ENCODE results near the gene PTPRM. TPM values are rescaled to one million over a fixed set of nuclear protein-coding genes. Genes with fewer than 3 reads are reported as not detected.

Gene PTPRM
- total and polyA plus RNA-seq, 9 donors, result 45.6 to 82.0 (median 56.9) TPM

- no peaks in the 10 kb centered on the region for H3K36me3 ChIP-seq
- no peak overlapping the region for H3K4me3 ChIP-seq
- no peaks in the 10 kb centered on the region for H3K27me3 ChIP-seq
- no peak for TF ChIP-seq EP300 (IDR thresholded peaks at IDR 0.05)
- TF ChIP-seq CTCF (IDR thresholded peaks at IDR 0.05), result no peak
- TF ChIP-seq POLR2A (IDR thresholded peaks at IDR 0.05), result no peak
- H3K4me1 ChIP-seq (ENCODE audit: insufficient read depth), result no peaks in the 10 kb centered on the region
- H3K27ac ChIP-seq, result no peak overlapping the region
- 88 to 92% (median 91%) methylated on average over 8 of the region's 8 CpGs for WGBS, 3 donors
- intact Hi-C loops (cut with DNase I), result no loop called here
- no peaks in the 10 kb centered on the region for H3K9me3 ChIP-seq
- no peak for DNase-seq
Measured at GRCh38 chr18:8045884-8046281, 478.8 kb downstream of the PTPRM start.

- no peak for DNase-seq
Measured at GRCh38 chr18:8046441-8046840, 479.3 kb downstream of the PTPRM start.

GRCh38 chr18:8049147-8049546 lies 482.0 kb downstream of the PTPRM start:
- TF ChIP-seq CTCF (IDR thresholded peaks at IDR 0.05) (no peak), EP300 (IDR thresholded peaks at IDR 0.05) (no peak), POLR2A (IDR thresholded peaks at IDR 0.05) (no peak)
- no peak for DNase-seq
- H3K27me3 ChIP-seq, result no peaks in the 10 kb centered on the region
- H3K36me3 ChIP-seq, result no peaks in the 10 kb centered on the region
- intact Hi-C loops (cut with DNase I), result no loop called here
- no peaks in the 10 kb centered on the region for H3K9me3 ChIP-seq
- H3K27ac ChIP-seq, result no peak overlapping the region
- WGBS, 3 donors, result 41 to 69% (median 49%) methylated on average over 2 of the region's 2 CpGs
- peaks cover 2% of the 10 kb centered on the region for H3K4me1 ChIP-seq (ENCODE audit: insufficient read depth)
- no peak overlapping the region for H3K4me3 ChIP-seq

More at GRCh38 chr18:8046441-8046840, 479.3 kb downstream of the PTPRM start:
- no peaks in the 10 kb centered on the region for H3K9me3 ChIP-seq
- TF ChIP-seq EP300 (IDR thresholded peaks at IDR 0.05) (no peak), CTCF (IDR thresholded peaks at IDR 0.05) (no peak), POLR2A (IDR thresholded peaks at IDR 0.05) (no peak)
- H3K36me3 ChIP-seq, result no peaks in the 10 kb centered on the region
- H3K27me3 ChIP-seq, result no peaks in the 10 kb centered on the region
- no peaks in the 10 kb centered on the region for H3K4me1 ChIP-seq (ENCODE audit: insufficient read depth)
- no peak overlapping the region for H3K27ac ChIP-seq
- intact Hi-C loops (cut with DNase I), result no loop called here
- WGBS, 3 donors, result 89 to 93% (median 89%) methylated on average over 5 of the region's 5 CpGs
- H3K4me3 ChIP-seq, result no peak overlapping the region

- no peak for DNase-seq
- Histone ChIP-seq H3K36me3 (no peaks in the 10 kb centered on the region), H3K9me3 (no peaks in the 10 kb centered on the region), H3K4me3 (no peak overlapping the region), H3K27ac (no peak overlapping the region), H3K27me3 (no peaks in the 10 kb centered on the region), H3K4me1 (ENCODE audit: insufficient read depth) (peaks cover 2% of the 10 kb centered on the region)
- WGBS, 3 donors, result 80 to 88% (median 82%) methylated on average over 5 of the region's 5 CpGs
- TF ChIP-seq POLR2A (IDR thresholded peaks at IDR 0.05), result no peak
- TF ChIP-seq CTCF (IDR thresholded peaks at IDR 0.05), result no peak
- TF ChIP-seq EP300 (IDR thresholded peaks at IDR 0.05), result no peak
- intact Hi-C loops (cut with DNase I), result no loop called here
Measured at GRCh38 chr18:8050616-8051329, 483.7 kb downstream of the PTPRM start.

Measured in ovary (tissue), 9 donors.